K562 (cell line): ENCODE results near the gene CD99L2. TPM values are rescaled to one million over a fixed set of nuclear protein-coding genes. Genes with fewer than 3 reads are reported as not detected.

Experiments
- ATAC-seq: fragments of 200-7000 bp; cut with Tn5 transposase; 3 replicates; pipeline ENCODE4 v1.9.1; 2020; ENCODE audit warnings: moderate library complexity
- BruUV-seq: library from RNA; stranded (reverse); fragments of 400-500 nt; replicated peaks from 2 replicates; lab custom pipeline; 2021; lab: Mats Ljungman, UMichigan
- CTCF ChIA-PET: fragments of 300-600 bp; formaldehyde crosslinking; extraction: SDS; loops from one replicate; lab custom pipeline; 2021; ENCODE audit warnings: low intra/inter-chr PET ratio; lab: Yijun Ruan, JAX
- POLR2A ChIA-PET: fragments of 300-600, 350-650 bp; sonication (Branson Sonifier 250); formaldehyde crosslinking; extraction: SDS; loops from one replicate; lab custom pipeline; 2021; ENCODE audit warnings: antibody characterized with exemption, inconsistent platforms; lab: Yijun Ruan, JAX
- DNase-seq, 4 experiments: peaks; one replicate each; pipeline versions ENCODE4 v3.0.0 to v3.0.0-alpha.2; 2011 to 2018; ENCODE audit warnings: low spot score in 3 of 4, mixed read lengths in 3 of 4; ENCODE audit errors: extremely low read depth in 1 of 4
- FAIRE-seq: peaks from 2 replicates; lab custom pipeline; 2011; peaks lifted over from hg19 to GRCh38; lab: Jason Lieb, UNC
- H2AFZ ChIP-seq: 2 replicates; pipeline ENCODE4 v1.6.0; 2011; ENCODE audit warnings: low read depth, low read length, control low read depth, inconsistent platforms
- H3K27ac ChIP-seq: fragments of 200-600 bp; 3 replicates; pipeline ENCODE4 v1.8.0; 2011; ENCODE audit warnings: low read depth, mild to moderate bottlenecking, control low read depth, inconsistent platforms, low read length, moderate library complexity, mixed read lengths; ENCODE audit errors: extremely low read depth
- H3K27me3 ChIP-seq, 2 experiments: fragments of 300-600 bp in 1 of 2; 2 replicates in 1 of 2; 3 replicates in 1 of 2; pipeline versions ENCODE4 v1.6.0 to v1.8.0; 2011; ENCODE audit warnings: inconsistent platforms in 2 of 2, low read length in 2 of 2, mild to moderate bottlenecking in 1 of 2, mixed read lengths in 1 of 2, moderate library complexity in 1 of 2; ENCODE audit not compliant: control insufficient read depth in 2 of 2, insufficient read depth in 2 of 2
- H3K36me3 ChIP-seq: fragments of 300-600 bp; 3 replicates; pipeline ENCODE4 v1.8.0; 2011; ENCODE audit warnings: mild to moderate bottlenecking, low read length, inconsistent platforms; ENCODE audit not compliant: control insufficient read depth, insufficient read depth
- H3K4me1 ChIP-seq, 2 experiments: fragments of 200-600 bp in 1 of 2; replicated peaks in 1 of 2; 2 replicates in 1 of 2; 3 replicates in 1 of 2; pipeline versions ENCODE4 v1.5.1 to v1.8.0; 2011; ENCODE audit warnings: inconsistent platforms in 2 of 2, low read length in 2 of 2, mild to moderate bottlenecking in 1 of 2, mixed read lengths in 1 of 2, moderate library complexity in 1 of 2; ENCODE audit not compliant: control insufficient read depth in 2 of 2, insufficient read depth in 2 of 2
- H3K4me2 ChIP-seq: 2 replicates; pipeline ENCODE4 v1.6.1; 2011; ENCODE audit warnings: low read length, control low read depth, inconsistent platforms, mixed read lengths; ENCODE audit not compliant: insufficient read depth
- H3K4me3 ChIP-seq: fragments of 200-600 bp; sonication (generic), shearing (Covaris generic); 2 replicates; pipeline ENCODE4 v1.5.1; 2016; ENCODE audit warnings: control low read depth, inconsistent platforms
- H3K79me2 ChIP-seq: fragments of 200-600 bp; 3 replicates; pipeline ENCODE4 v1.8.0; 2011; ENCODE audit warnings: low read length, inconsistent platforms; ENCODE audit not compliant: control insufficient read depth, insufficient read depth
- H3K9ac ChIP-seq, 2 experiments: 2 replicates each; pipeline versions ENCODE4 v1.6.0 to v1.6.1; 2011; ENCODE audit warnings: low read depth in 2 of 2, low read length in 2 of 2, control low read depth in 1 of 2, inconsistent platforms in 1 of 2, mild to moderate bottlenecking in 1 of 2, mixed read lengths in 1 of 2; ENCODE audit not compliant: insufficient read depth in 1 of 2
- H3K9me1 ChIP-seq: one replicate; pipeline ENCODE4 v1.6.0; 2011; ENCODE audit warnings: inconsistent platforms, mild to moderate bottlenecking, low read length, moderate library complexity; ENCODE audit not compliant: control insufficient read depth, insufficient read depth
- H3K9me3 ChIP-seq: replicated peaks from 2 replicates; pipeline ENCODE4 v1.5.1; 2011; ENCODE audit warnings: low read depth, low read length, inconsistent platforms; ENCODE audit not compliant: control insufficient read depth, insufficient read depth
- H4K20me1 ChIP-seq: replicated peaks from 2 replicates; pipeline ENCODE4 v1.6.1; 2011; ENCODE audit warnings: low read length, inconsistent platforms, mixed read lengths; ENCODE audit not compliant: control insufficient read depth, insufficient read depth
- CBFA2T3 ChIP-seq: fragments of 450-650 bp; IDR thresholded peaks from 2 replicates; pipeline ENCODE4 v1.6.1; 2017
- TCF3 ChIP-seq: sonication (generic); formaldehyde crosslinking; IDR thresholded peaks from 2 replicates; pipeline ENCODE4 v1.4.0; 2020; ENCODE audit warnings: mild to moderate bottlenecking, missing genetic modification reagents
- ZEB2 ChIP-seq: fragments of 450-650 bp; IDR thresholded peaks from 2 replicates; pipeline ENCODE4 v1.6.1; 2016
- ZNF592 ChIP-seq: fragments of 450-650 bp; IDR thresholded peaks from 2 replicates; pipeline ENCODE4 v1.6.1; 2017; ENCODE audit warnings: antibody characterized with exemption, mild to moderate bottlenecking
- WGBS: fragments of 100-300 bp; shearing (Covaris generic); methylation state at CpG from one replicate; pipeline ENCODE4 v1.1.6; 2016; ENCODE audit warnings: low coverage, mixed read lengths; ENCODE audit not compliant: insufficient coverage; ENCODE audit errors: missing lambda C conversion rate; 5-methylcytosine and 5-hydroxymethylcytosine counted together
- in situ Hi-C: fragments of 300-500 bp; cut with MboI; formaldehyde crosslinking; loops from 4 replicates; pipeline ENCODE4 v1.15.0; 2018; ENCODE audit warnings: inconsistent platforms, mixed read lengths
- intact Hi-C: fragments of 100-400 bp; cut with micrococcal nuclease; formaldehyde crosslinking; loops from 2 replicates; pipeline ENCODE4 v1.14.2; 2022
- polyA plus RNA-seq, 8 experiments: library from polyadenylated mRNA; depleted of rRNA in 4 of 8; stranded (reverse) in 5 of 8; unstranded in 3 of 8; fragments of >200 nt; fragmentation: Nextera tagmentation in 2 of 8; fragmentation: Illumina TruSeq in 1 of 8; extraction: Ambion mirVana in 2 of 8; extraction: Trizol in 1 of 8; gene quantifications; 2 replicates each; pipeline versions ENCODE4 v1.2.1 to v1.2.3, GENCODE V29; 2011 to 2014; ENCODE audit warnings: inconsistent platforms in 1 of 8, missing spikeins in 1 of 8
- total RNA-seq, 7 experiments: library from RNA; depleted of rRNA in 6 of 7; stranded (reverse); fragments of >200 nt in 6 of 7; fragmentation: Illumina TruSeq in 2 of 7; extraction: Trizol in 2 of 7; gene quantifications; 2 replicates each; pipeline versions ENCODE4 v1.2.1 to v1.2.3, GENCODE V29; 2011 to 2021; ENCODE audit warnings: low replicate concordance in 1 of 7

CD99L2 gene
- total and polyA plus RNA-seq, 9 of the 15 experiments (the other 6 are each of a cell fraction or from before 2014, with no cell fraction given): 0.76 to 19.0 (median 11.9) TPM

GRCh38 chrX:150942942-150943594, 44.6 kb upstream of the CD99L2 start:
- FAIRE-seq: peak; percentile 78
- ATAC-seq: peak; percentile 81
- intact Hi-C loops: no loop called here
- H3K36me3 ChIP-seq: no peaks in the 10 kb centered on the region
- CTCF ChIA-PET: no interaction called here
- TF ChIP-seq TCF3 (CRISPR knock-in tag) (0 out of 2 replicates have a peak, but pooled peaks have one; percentile 9), CBFA2T3 (0 out of 2 replicates have a peak, but pooled peaks have one; percentile 12), ZEB2 (no peak), ZNF592 (0 out of 2 replicates have a peak, but pooled peaks have one; percentile 25)
- H3K9me3 ChIP-seq: no peaks in the 10 kb centered on the region
- peak overlapping the region; percentile 44 for H3K4me2 ChIP-seq
- peak; percentile 33 to 51 (median 45) for DNase-seq
- H3K27me3 ChIP-seq: peaks cover 0 to 2% of the 10 kb centered on the region in 2 experiments; a peak in 1 of 5 replicates
- H3K27ac ChIP-seq: 0 out of 3 replicates have a peak overlapping the region, but pooled peaks have one; percentile 28
- BruUV-seq: no TSS peak
- WGBS: 20% methylated on average over 9 of the region's 9 CpGs
- H3K9ac ChIP-seq: peak overlapping the region; percentile 21 to 83; a peak in 2 of 4 replicates
- no peaks in the 10 kb centered on the region for H3K9me1 ChIP-seq
- H2AFZ ChIP-seq: peak overlapping the region; percentile 75
- H3K79me2 ChIP-seq: no peaks in the 10 kb centered on the region
- in situ Hi-C loops: no loop called here
- no peaks in the 10 kb centered on the region for H4K20me1 ChIP-seq
- no peak overlapping the region for H3K4me3 ChIP-seq
- H3K4me1 ChIP-seq: peaks cover 22 to 26% of the 10 kb centered on the region in 2 experiments; a peak in 4 of 5 replicates
- POLR2A ChIA-PET: interaction anchor here (0.6 to 1.3 kb wide), 2 partner anchors 14 to 40 kb away, joined by 3 read pairs; partner anchors contain the start of gene HMGB3
